IPS-18a (cell line): Measurements from ENCODE around the gene MB.

ENCODE experiments used
- H3K27ac ChIP-seq: one replicate; pipeline ENCODE4 v1.5.1; 2013; ENCODE audit warnings: low read length
- H3K27me3 ChIP-seq: one replicate; pipeline ENCODE4 v1.6.1; 2013; ENCODE audit warnings: mild to moderate bottlenecking, low read length; ENCODE audit not compliant: control insufficient read depth, insufficient read depth
- H3K36me3 ChIP-seq: one replicate; pipeline ENCODE4 v1.6.1; 2013; ENCODE audit warnings: low read depth, low read length; ENCODE audit not compliant: control insufficient read depth
- H3K4me1 ChIP-seq: one replicate; pipeline ENCODE4 v1.6.1; 2013; ENCODE audit warnings: low read depth, low read length; ENCODE audit not compliant: control insufficient read depth
- H3K4me3 ChIP-seq: one replicate; pipeline ENCODE4 v1.5.1; 2013; ENCODE audit warnings: low read length
- H3K9ac ChIP-seq: one replicate; pipeline ENCODE4 v1.6.1; 2013; ENCODE audit warnings: mild to moderate bottlenecking, low read length, moderate library complexity
- H3K9me3 ChIP-seq: one replicate; pipeline ENCODE4 v1.6.1; 2013; ENCODE audit warnings: low read depth, low read length; ENCODE audit not compliant: control insufficient read depth

Gene MB

DNA sequence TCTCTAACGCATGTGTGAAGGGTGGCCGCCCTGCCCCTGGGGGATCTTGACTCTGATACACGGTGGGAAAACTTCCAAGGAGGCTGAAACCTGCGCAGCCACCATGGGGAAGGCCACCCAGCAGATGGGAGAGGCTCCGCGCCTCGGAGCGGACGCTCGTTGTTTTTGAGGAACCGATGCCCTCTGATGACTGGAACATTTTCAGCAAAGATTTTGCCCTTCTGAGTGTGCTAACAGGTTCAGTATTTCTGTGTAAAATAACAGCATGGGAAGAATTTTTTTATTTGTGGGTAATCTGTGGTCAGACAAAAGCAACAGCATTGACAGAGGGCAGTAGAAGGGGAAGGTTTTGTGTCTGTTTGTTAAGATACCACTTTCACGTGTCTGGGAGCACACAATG, 16.7 kb downstream of the MB start:
- Histone ChIP-seq H3K27ac (no peak overlapping the region), H3K4me1 (no peaks in the 10 kb centered on the region), H3K9ac (no peak overlapping the region), H3K4me3 (no peak overlapping the region), H3K27me3 (no peaks in the 10 kb centered on the region), H3K9me3 (no peaks in the 10 kb centered on the region), H3K36me3 (no peaks in the 10 kb centered on the region)

DNA sequence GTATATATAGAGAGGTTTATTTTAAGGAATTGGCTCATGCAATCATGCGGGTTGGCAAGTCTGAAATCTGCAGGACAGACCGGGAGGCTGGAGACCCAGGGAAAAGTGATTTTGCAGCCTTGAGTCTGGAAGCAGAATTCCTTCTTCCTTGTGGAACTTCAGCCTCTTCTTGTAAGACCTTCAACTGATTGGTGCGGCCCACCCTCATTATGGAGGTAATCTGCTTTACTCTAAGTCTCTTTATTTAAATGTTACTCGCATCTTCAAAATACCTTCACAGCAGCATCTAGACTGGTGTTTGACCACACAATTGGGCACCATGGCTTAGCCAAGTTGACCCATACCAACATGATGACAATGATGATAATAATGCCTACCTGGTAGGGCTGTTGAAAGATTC, 17.8 kb downstream of the MB start:
- H3K4me1 ChIP-seq: no peaks in the 10 kb centered on the region
- H3K4me3 ChIP-seq: no peak overlapping the region
- no peak overlapping the region for H3K9ac ChIP-seq
- no peaks in the 10 kb centered on the region for H3K36me3 ChIP-seq
- H3K27me3 ChIP-seq: no peaks in the 10 kb centered on the region
- H3K27ac ChIP-seq: no peak overlapping the region
- H3K9me3 ChIP-seq: no peaks in the 10 kb centered on the region

- Histone ChIP-seq H3K27me3 (no peaks in the 10 kb centered on the region), H3K27ac (no peak overlapping the region), H3K9me3 (no peaks in the 10 kb centered on the region), H3K9ac (no peak overlapping the region), H3K4me1 (no peaks in the 10 kb centered on the region), H3K4me3 (no peak overlapping the region), H3K36me3 (no peaks in the 10 kb centered on the region)
Measured at GRCh38 chr22:35598396-35598710, 18.8 kb downstream of the MB start.

- H3K27ac ChIP-seq: no peak overlapping the region
- H3K27me3 ChIP-seq: no peaks in the 10 kb centered on the region
- H3K4me1 ChIP-seq: no peaks in the 10 kb centered on the region
- H3K9me3 ChIP-seq: no peaks in the 10 kb centered on the region
- H3K4me3 ChIP-seq: no peak overlapping the region
- no peaks in the 10 kb centered on the region for H3K36me3 ChIP-seq
- H3K9ac ChIP-seq: no peak overlapping the region
Measured at GRCh38 chr22:35597692-35598395, 19.3 kb downstream of the MB start.

GRCh38 chr22:35596821-35597220, 20.3 kb downstream of the MB start:
- Histone ChIP-seq H3K9me3 (no peaks in the 10 kb centered on the region), H3K27me3 (no peaks in the 10 kb centered on the region), H3K9ac (no peak overlapping the region), H3K4me1 (no peaks in the 10 kb centered on the region), H3K36me3 (no peaks in the 10 kb centered on the region), H3K4me3 (no peak overlapping the region), H3K27ac (no peak overlapping the region)

- Histone ChIP-seq H3K4me3 (no peak overlapping the region), H3K36me3 (no peaks in the 10 kb centered on the region), H3K27ac (no peak overlapping the region), H3K27me3 (no peaks in the 10 kb centered on the region), H3K9me3 (no peaks in the 10 kb centered on the region), H3K9ac (no peak overlapping the region), H3K4me1 (no peaks in the 10 kb centered on the region)
Measured at GRCh38 chr22:35594686-35595085, 22.4 kb downstream of the MB start.

GRCh38 chr22:35593891-35594470, 23.1 kb downstream of the MB start:
- H3K27ac ChIP-seq: no peak overlapping the region
- H3K9ac ChIP-seq: no peak overlapping the region
- no peaks in the 10 kb centered on the region for H3K9me3 ChIP-seq
- no peaks in the 10 kb centered on the region for H3K36me3 ChIP-seq
- no peaks in the 10 kb centered on the region for H3K4me1 ChIP-seq
- H3K4me3 ChIP-seq: no peak overlapping the region
- no peaks in the 10 kb centered on the region for H3K27me3 ChIP-seq

DNA sequence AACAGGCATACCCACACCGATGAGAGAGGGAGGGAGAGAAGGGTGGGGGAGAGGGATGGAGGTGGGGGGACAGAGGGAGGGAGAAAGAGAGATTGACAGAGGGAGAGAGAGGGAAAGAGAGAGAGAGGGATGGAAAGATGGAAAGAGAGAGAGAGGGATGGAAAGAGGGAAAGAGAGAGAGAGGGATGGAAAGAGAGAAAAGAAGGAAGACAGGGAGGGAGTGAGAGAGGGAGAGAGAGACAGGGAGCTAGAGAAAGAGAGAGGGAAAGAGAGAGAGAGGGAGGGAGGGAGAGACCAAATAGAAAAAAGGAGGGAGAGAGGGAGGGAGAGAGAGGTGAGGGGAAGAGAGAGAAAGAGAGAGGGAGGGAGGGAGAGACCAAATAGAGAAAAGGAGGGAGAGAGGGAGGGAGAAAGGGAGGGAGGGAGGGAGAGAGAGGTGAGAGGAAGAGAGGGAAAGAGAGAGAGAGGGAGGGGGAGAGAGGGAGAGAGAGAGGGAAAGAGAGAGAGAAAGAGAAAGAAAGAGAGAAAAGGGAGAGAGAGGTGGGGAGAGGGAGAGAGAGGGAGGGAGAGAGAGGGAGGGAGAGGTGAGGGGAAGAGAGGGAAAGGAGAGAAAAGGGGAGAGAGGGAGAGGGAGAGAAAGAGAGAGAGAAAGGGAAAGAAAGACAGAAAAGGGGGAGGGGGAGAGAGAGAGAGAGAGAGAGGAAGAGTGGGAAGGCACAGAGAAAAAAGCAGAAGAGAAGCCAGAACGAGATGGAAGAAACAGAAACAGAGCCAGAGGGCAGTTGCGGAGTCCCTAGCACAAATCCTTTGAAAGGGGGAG, 23.8 kb downstream of the MB start:
- no peak overlapping the region for H3K4me3 ChIP-seq
- no peaks in the 10 kb centered on the region for H3K36me3 ChIP-seq
- no peaks in the 10 kb centered on the region for H3K27me3 ChIP-seq
- H3K9ac ChIP-seq: no peak overlapping the region
- H3K27ac ChIP-seq: no peak overlapping the region
- H3K9me3 ChIP-seq: no peaks in the 10 kb centered on the region
- H3K4me1 ChIP-seq: no peaks in the 10 kb centered on the region

- no peak overlapping the region for H3K4me3 ChIP-seq
- H3K9ac ChIP-seq: no peak overlapping the region
- no peaks in the 10 kb centered on the region for H3K36me3 ChIP-seq
- H3K27ac ChIP-seq: no peak overlapping the region
- no peaks in the 10 kb centered on the region for H3K9me3 ChIP-seq
- H3K27me3 ChIP-seq: no peaks in the 10 kb centered on the region
- H3K4me1 ChIP-seq: no peaks in the 10 kb centered on the region
Measured at GRCh38 chr22:35592418-35592967, 24.6 kb downstream of the MB start.

GRCh38 chr22:35591714-35592417, 25.3 kb downstream of the MB start:
- no peaks in the 10 kb centered on the region for H3K4me1 ChIP-seq
- H3K27ac ChIP-seq: no peak overlapping the region
- H3K36me3 ChIP-seq: no peaks in the 10 kb centered on the region
- no peaks in the 10 kb centered on the region for H3K27me3 ChIP-seq
- no peak overlapping the region for H3K9ac ChIP-seq
- no peak overlapping the region for H3K4me3 ChIP-seq
- H3K9me3 ChIP-seq: no peaks in the 10 kb centered on the region

GRCh38 chr22:35590634-35591295, 26.4 kb downstream of the MB start:
- Histone ChIP-seq H3K27ac (no peak overlapping the region), H3K9me3 (no peaks in the 10 kb centered on the region), H3K4me1 (no peaks in the 10 kb centered on the region), H3K36me3 (no peaks in the 10 kb centered on the region), H3K9ac (no peak overlapping the region), H3K27me3 (no peaks in the 10 kb centered on the region), H3K4me3 (no peak overlapping the region)
